HG02938 (cell line): ENCODE results near the gene ADAM30.

ENCODE experiments used
- ATAC-seq: cut with Tn5 transposase; IDR thresholded peaks from one replicate; pipeline ENCODE4 v1.9.1; 2021; ENCODE audit warnings: mild to moderate bottlenecking, moderate library complexity; ENCODE audit not compliant: unreplicated experiment

The ADAM30 gene

GRCh38 chr1:119896303-119896702, at the start of gene ADAM30:
ADAM30 (minus strand) TSS chr1:119896515; CDS start chr1:119896336, 179 bp downstream.
- ATAC-seq: no peak

GRCh38 chr1:119943216-119943615, 46.9 kb upstream of the ADAM30 start:
- ATAC-seq: no peak

GRCh38 chr1:119941392-119941791, 45.1 kb upstream of the ADAM30 start:
- ATAC-seq: no peak

- no peak for ATAC-seq
Observed at GRCh38 chr1:119940697-119941096, 44.4 kb upstream of the ADAM30 start.

- ATAC-seq: no peak
Observed at GRCh38 chr1:119937198-119937597, 40.9 kb upstream of the ADAM30 start.

- ATAC-seq: no peak
Observed at GRCh38 chr1:119935915-119936314, 39.6 kb upstream of the ADAM30 start.

GRCh38 chr1:119935373-119935772, 39.1 kb upstream of the ADAM30 start:
- no peak for ATAC-seq

GRCh38 chr1:119933397-119933796, 37.1 kb upstream of the ADAM30 start:
- ATAC-seq: no peak

GRCh38 chr1:119929643-119930315, 33.5 kb upstream of the ADAM30 start:
- ATAC-seq: no peak

GRCh38 chr1:119926553-119926952, 30.2 kb upstream of the ADAM30 start:
- ATAC-seq: no peak

- ATAC-seq: no peak
Observed at GRCh38 chr1:119924948-119925898, 28.9 kb upstream of the ADAM30 start.

- ATAC-seq: no peak
Observed at GRCh38 chr1:119920104-119920968, 24.0 kb upstream of the ADAM30 start.

- ATAC-seq: no peak
Observed at GRCh38 chr1:119919241-119919640, 22.9 kb upstream of the ADAM30 start.

- ATAC-seq: no peak
Observed at GRCh38 chr1:119918301-119918700, 22.0 kb upstream of the ADAM30 start.

GRCh38 chr1:119917304-119918055, 21.2 kb upstream of the ADAM30 start:
- ATAC-seq: no peak

- ATAC-seq: no peak
Observed at GRCh38 chr1:119915517-119915916, 19.2 kb upstream of the ADAM30 start.

GRCh38 chr1:119914071-119914470, 17.8 kb upstream of the ADAM30 start:
- ATAC-seq: no peak

GRCh38 chr1:119912963-119913362, 16.6 kb upstream of the ADAM30 start:
- ATAC-seq: no peak

- ATAC-seq: no peak
Observed at GRCh38 chr1:119911775-119912174, 15.5 kb upstream of the ADAM30 start.

- ATAC-seq: no peak
Observed at GRCh38 chr1:119910618-119911017, 14.3 kb upstream of the ADAM30 start.
